Neural progenitor cell (in vitro differentiated cells): ENCODE data around the gene MED26.

ENCODE experiments used
- EZH2 ChIP-seq: fragments of 200-600 bp; sonication (generic); IDR thresholded peaks from 2 replicates; pipeline ENCODE4 v1.6.1; 2017; ENCODE audit warnings: antibody characterized with exemption, mild to moderate bottlenecking, moderate library complexity
- TF ChIP-seq, protein P1 (sequence below): fragments of 200-600 bp; sonication (generic); IDR thresholded peaks from 2 replicates; pipeline ENCODE4 v1.5.1; 2017; ENCODE audit warnings: antibody characterized with exemption, mild to moderate bottlenecking

- TF ChIP-seq, protein P1, sequence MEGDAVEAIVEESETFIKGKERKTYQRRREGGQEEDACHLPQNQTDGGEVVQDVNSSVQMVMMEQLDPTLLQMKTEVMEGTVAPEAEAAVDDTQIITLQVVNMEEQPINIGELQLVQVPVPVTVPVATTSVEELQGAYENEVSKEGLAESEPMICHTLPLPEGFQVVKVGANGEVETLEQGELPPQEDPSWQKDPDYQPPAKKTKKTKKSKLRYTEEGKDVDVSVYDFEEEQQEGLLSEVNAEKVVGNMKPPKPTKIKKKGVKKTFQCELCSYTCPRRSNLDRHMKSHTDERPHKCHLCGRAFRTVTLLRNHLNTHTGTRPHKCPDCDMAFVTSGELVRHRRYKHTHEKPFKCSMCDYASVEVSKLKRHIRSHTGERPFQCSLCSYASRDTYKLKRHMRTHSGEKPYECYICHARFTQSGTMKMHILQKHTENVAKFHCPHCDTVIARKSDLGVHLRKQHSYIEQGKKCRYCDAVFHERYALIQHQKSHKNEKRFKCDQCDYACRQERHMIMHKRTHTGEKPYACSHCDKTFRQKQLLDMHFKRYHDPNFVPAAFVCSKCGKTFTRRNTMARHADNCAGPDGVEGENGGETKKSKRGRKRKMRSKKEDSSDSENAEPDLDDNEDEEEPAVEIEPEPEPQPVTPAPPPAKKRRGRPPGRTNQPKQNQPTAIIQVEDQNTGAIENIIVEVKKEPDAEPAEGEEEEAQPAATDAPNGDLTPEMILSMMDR = no peak
- TF ChIP-seq EZH2 = no peak
These were observed 54.7 kb downstream of the MED26 start for GRCh38 chr19:16573296-16573695.
